Effector memory CD8-positive, alpha-beta T cell (primary cell): Measurements from ENCODE around the gene ANAPC2.

ENCODE experiments used
- ATAC-seq: fragments of 150-1000 bp; cut with Tn5 transposase; replicated peaks from 2 replicates; pipeline ENCODE4 v1.10.0; 2021; ENCODE audit warnings: mild to moderate bottlenecking, moderate library complexity
- DNase-seq, 3 experiments: peaks; one replicate each; pipeline ENCODE4 v3.0.0; 2021
- H3K27ac Mint-ChIP-seq, 2 donors: one replicate each; pipeline ENCODE4 v1.8.0; 2022; ENCODE audit warnings: mild to moderate bottlenecking in 2 of 2, mixed read lengths in 2 of 2, moderate library complexity in 2 of 2
- H3K27me3 Mint-ChIP-seq, 2 donors: one replicate each; pipeline ENCODE4 v1.8.0; 2022; ENCODE audit warnings: mixed read lengths in 2 of 2
- H3K36me3 Mint-ChIP-seq: one replicate; pipeline ENCODE4 v1.8.0; 2022; ENCODE audit warnings: mild to moderate bottlenecking, moderate library complexity, mixed read lengths; ENCODE audit not compliant: insufficient read depth
- H3K4me1 Mint-ChIP-seq, 2 donors: one replicate each; pipeline ENCODE4 v1.8.0; 2022; ENCODE audit warnings: low read depth in 2 of 2, mixed read lengths in 2 of 2
- H3K4me3 Mint-ChIP-seq, 2 donors: one replicate each; pipeline ENCODE4 v1.8.0; 2022; ENCODE audit warnings: mild to moderate bottlenecking in 2 of 2, mixed read lengths in 2 of 2, moderate library complexity in 2 of 2
- H3K9me3 Mint-ChIP-seq, 2 donors: one replicate each; pipeline ENCODE4 v1.8.0; 2022; ENCODE audit warnings: mixed read lengths in 2 of 2
- total RNA-seq, 9 experiments: gene quantifications; one replicate each; lab custom pipeline; 2026; lab: John Stamatoyannopoulos, UW

The ANAPC2 gene, protein sequence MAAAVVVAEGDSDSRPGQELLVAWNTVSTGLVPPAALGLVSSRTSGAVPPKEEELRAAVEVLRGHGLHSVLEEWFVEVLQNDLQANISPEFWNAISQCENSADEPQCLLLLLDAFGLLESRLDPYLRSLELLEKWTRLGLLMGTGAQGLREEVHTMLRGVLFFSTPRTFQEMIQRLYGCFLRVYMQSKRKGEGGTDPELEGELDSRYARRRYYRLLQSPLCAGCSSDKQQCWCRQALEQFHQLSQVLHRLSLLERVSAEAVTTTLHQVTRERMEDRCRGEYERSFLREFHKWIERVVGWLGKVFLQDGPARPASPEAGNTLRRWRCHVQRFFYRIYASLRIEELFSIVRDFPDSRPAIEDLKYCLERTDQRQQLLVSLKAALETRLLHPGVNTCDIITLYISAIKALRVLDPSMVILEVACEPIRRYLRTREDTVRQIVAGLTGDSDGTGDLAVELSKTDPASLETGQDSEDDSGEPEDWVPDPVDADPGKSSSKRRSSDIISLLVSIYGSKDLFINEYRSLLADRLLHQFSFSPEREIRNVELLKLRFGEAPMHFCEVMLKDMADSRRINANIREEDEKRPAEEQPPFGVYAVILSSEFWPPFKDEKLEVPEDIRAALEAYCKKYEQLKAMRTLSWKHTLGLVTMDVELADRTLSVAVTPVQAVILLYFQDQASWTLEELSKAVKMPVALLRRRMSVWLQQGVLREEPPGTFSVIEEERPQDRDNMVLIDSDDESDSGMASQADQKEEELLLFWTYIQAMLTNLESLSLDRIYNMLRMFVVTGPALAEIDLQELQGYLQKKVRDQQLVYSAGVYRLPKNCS
- total RNA-seq: 59.7 to 95.5 (median 75.7) reads per million in 9 experiments

DNA sequence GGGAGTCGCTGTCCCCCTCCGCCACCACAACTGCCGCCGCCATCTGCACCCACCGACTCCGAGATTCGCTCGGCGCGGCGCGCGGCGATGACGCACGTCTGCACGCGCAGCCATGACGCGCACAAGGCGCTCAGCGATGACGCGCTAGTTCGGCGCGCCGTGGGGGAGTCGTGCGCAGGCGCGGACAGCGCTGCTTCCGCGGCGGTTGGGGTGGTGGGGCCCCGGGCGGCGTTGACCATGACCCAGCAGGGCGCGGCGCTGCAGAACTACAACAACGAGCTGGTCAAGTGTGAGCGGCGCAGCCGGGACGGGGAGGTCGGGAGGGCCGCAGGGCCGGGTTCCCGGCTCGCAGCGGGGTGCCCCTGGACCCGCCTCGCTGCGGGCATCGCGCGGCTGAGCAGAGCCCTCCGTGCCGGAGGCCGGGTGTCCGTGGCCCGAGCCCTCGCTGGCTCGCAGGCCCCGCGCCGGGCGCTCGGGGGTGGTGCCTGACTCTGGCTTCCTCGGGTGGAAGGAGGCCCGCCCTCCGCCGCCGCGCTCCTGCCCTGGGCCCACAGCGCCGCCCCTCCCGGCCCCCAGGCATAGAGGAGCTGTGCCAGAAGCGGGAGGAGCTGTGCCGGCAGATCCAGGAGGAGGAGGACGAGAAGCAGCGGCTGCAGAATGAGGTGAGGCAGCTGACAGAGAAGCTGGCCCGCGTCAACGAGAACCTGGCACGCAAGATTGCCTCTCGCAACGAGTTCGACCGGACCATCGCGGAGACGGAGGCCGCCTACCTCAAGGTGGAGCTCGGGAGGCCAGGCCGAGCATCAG lies at the start of gene ANAPC2, which contains the start of gene SSNA1:
Gene ANAPC2 (minus strand): TSS at position 71 of the 807 bp plus-strand sequence. CDS start 28 bp downstream, at position 43.
Gene SSNA1 (plus strand): TSS at position 187 of the 807 bp plus-strand sequence. CDS start 51 bp downstream, at position 238.
- peak within 1 kb of the TSS; percentile 91 to 92 for H3K4me3 Mint-ChIP-seq
- peaks cover 46% of the 10 kb centered on the region for H3K36me3 Mint-ChIP-seq
- peak within 1 kb of the TSS; percentile 82 to 95 for H3K27ac Mint-ChIP-seq
- DNase-seq: peak; percentile 92 to 96 (median 96)
- peaks cover 36 to 40% of the 10 kb centered on the region in 2 donors for H3K4me1 Mint-ChIP-seq
- peak; percentile 79 for ATAC-seq
- no peaks in the 10 kb centered on the region for H3K9me3 Mint-ChIP-seq
- H3K27me3 Mint-ChIP-seq: no peaks in the 10 kb centered on the region

DNA sequence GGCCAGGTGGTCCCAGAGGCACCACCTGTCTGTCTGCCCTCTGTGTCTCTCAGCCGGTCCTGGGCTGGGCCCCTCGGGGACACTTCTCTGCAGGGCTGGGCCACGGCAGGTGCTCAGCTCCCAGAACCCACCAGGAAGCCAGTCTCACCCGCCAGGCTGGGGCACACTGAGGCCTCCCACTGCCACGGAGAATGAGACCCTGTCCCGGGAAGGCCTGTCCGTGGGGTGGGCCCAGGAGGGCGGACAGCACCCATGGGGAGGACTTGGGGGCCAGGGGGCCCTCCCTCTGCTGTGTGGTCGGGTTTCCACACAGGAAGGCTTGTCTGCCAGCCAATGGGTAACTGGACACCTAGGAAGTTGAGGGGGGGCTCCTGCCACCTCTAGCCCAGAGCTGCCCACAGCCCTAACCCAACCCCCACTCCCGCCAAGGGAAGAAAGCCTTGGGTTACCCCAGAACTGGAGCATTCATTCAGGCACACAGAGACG lies 48.6 kb upstream of the ANAPC2 start:
- Mint-ChIP-seq H3K4me3 (no peak overlapping the region), H3K27ac (no peak overlapping the region), H3K9me3 (no peaks in the 10 kb centered on the region)

DNA sequence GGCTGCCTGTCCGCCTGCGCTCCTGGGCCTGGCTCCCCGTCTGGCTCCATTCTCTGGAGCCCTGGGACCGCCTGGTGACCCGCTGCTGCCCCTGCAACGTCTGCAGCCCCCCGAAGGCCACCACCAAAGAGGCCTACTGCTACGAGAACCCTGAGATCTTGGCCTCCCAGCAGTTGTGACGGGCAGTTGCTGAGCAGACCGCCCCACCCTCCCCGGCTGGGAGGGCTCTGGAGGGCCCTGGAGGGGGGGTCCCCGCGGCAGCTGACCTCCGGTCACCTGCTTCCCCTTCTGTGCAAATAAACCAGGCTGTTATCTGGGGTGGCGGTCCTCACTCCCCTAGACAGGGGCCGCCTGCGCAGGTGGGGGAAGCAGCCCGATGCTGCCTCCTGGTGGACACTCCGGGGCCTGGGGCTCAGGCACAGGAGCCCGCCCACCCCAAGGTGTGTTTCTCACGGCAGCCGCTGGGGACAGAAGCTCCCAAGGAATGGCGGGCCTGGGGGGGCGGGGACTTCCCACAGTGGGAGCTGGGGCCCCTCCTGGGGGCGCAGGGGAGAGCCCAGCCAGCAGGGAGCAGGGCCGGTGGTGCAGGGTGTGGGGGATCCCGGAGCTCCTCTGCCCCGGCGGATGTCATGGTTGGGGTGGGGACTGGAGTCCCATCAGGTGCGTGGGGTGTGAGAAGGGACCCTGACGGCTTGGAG lies 48.0 kb upstream of the ANAPC2 start:
- ATAC-seq (peak; percentile 27), DNase-seq (peak; percentile 87 to 89 (median 88))
- H3K4me3 Mint-ChIP-seq: no peak overlapping the region
- peaks cover 11% of the 10 kb centered on the region for H3K36me3 Mint-ChIP-seq
- H3K4me1 Mint-ChIP-seq: peaks cover 11 to 16% of the 10 kb centered on the region in 2 donors
- H3K27ac Mint-ChIP-seq: no peak overlapping the region
- peaks cover 9 to 23% of the 10 kb centered on the region in 2 donors for H3K27me3 Mint-ChIP-seq
- no peaks in the 10 kb centered on the region for H3K9me3 Mint-ChIP-seq

More for the DNA sequence above, 48.6 kb upstream of the ANAPC2 start:
- no peak for ATAC-seq
- H3K27me3 Mint-ChIP-seq: peaks cover 4 to 17% of the 10 kb centered on the region in 2 donors
- peaks cover 15% of the 10 kb centered on the region for H3K36me3 Mint-ChIP-seq
- H3K4me1 Mint-ChIP-seq: peaks cover 11 to 16% of the 10 kb centered on the region in 2 donors
- DNase-seq: no peak

DNA sequence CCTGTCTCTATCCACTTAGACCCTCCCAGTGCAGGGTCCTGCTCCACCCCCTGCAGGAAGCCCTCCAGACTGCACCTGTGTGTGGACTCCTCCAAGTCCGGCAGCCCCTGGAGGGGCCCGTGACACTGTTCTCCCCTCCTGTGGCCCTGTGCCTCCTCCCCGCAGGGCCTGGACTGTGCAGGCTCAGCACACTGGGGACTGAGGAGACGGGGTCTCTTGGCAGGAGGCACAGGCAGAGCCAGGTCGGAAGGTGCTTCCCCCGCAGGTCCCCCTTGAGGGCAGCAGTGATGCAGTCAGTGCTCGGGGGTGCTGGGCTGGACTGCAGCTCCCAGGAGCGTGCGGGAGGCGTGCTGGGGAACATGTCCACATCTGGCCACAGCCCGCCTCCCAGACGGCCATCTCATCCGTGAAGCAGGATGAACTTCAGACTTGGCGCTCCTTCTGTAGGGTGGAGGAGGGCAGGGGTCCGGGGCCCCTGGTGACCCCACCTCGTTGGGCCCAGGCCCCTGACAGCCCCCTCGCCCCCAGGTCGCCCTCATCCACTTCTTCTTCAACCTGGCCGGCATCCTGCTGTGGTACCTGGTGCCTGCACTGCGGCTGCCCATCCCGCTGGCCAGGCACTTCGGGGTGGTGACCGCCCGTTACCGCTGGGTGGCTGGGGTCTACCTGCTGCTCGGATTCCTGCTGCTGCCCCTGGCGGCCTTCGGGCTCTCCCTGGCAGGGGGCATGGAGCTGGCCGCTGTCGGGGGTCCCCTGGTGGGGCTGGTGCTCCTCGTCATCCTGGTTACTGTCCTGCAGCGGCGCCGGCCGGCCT lies 47.3 kb upstream of the ANAPC2 start:
- Mint-ChIP-seq H3K27ac (no peak overlapping the region), H3K27me3 (peaks cover 9 to 28% of the 10 kb centered on the region in 2 donors), H3K4me1 (peaks cover 9 to 11% of the 10 kb centered on the region in 2 donors), H3K4me3 (no peak overlapping the region), H3K36me3 (peaks cover 4% of the 10 kb centered on the region), H3K9me3 (no peaks in the 10 kb centered on the region)
- ATAC-seq (no peak), DNase-seq (no peak)

DNA sequence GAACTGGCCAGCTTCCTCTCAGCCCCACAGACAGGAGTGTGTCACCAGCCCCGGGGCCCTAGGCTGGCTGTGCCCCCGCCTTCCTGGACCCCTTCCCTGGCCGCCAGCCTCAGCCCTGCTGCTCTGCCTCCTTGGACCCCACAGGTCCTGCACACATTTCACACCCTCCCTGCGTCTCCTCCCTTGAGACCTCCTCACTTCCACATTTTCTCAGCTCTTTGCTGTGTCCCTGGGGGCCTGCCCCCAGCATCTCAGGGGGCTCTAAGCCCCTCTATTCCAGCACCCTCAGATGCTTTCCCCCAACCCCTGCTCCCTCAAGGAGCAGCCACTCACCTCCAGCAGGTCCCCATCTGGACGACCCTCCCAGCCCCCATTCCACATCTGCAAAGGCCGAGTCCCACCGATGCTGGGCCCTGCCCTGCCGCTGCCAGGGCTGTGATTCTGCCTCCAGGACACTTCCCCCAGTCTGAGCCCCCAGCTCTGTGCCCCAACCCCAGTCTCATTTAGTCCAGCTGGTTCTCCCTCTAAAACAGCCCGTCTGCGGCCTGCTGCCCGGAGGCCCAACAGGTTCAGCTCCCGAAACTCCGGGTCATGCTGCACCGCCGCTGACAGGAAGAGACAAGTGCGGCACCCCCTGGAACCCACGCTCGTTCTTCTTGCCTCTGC lies 46.5 kb upstream of the ANAPC2 start:
- DNase-seq (no peak), ATAC-seq (no peak)
- peaks cover 4% of the 10 kb centered on the region for H3K36me3 Mint-ChIP-seq
- peaks cover 9 to 11% of the 10 kb centered on the region in 2 donors for H3K4me1 Mint-ChIP-seq
- no peaks in the 10 kb centered on the region for H3K9me3 Mint-ChIP-seq
- H3K27me3 Mint-ChIP-seq: peaks cover 9 to 28% of the 10 kb centered on the region in 2 donors
- no peak overlapping the region for H3K4me3 Mint-ChIP-seq
- H3K27ac Mint-ChIP-seq: no peak overlapping the region

DNA sequence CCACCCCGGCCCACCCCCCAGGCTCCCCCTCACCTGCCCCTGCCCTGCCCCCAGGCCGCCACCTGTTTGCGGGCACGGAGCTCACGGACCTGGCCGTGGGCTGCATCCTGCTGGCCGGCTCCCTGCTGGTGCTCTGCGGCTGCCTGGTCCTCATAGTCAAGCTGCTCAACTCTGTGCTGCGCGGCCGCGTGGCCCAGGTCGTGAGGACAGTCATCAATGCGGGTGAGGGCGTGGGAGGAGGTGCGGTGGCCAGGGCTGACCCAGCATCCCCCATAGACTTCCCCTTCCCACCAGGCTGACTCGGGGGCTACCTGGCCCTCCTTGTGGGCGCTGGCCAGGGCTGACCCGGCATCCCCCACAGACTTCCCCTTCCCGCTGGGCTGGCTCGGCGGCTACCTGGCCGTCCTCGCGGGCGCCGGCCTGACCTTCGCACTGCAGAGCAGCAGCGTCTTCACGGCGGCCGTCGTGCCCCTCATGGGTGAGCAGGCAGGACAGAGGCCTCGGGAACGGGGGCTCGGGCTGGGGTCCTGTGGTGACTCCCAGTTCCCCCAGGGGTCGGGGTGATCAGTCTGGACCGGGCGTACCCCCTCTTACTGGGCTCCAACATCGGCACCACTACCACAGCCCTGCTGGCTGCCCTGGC lies 45.8 kb upstream of the ANAPC2 start:
- peaks cover 7 to 11% of the 10 kb centered on the region in 2 donors for H3K4me1 Mint-ChIP-seq
- peaks cover 9 to 28% of the 10 kb centered on the region in 2 donors for H3K27me3 Mint-ChIP-seq
- no peak overlapping the region for H3K4me3 Mint-ChIP-seq
- DNase-seq: no peak
- H3K36me3 Mint-ChIP-seq: no peaks in the 10 kb centered on the region
- H3K27ac Mint-ChIP-seq: no peak overlapping the region
- no peak for ATAC-seq
- H3K9me3 Mint-ChIP-seq: no peaks in the 10 kb centered on the region

DNA sequence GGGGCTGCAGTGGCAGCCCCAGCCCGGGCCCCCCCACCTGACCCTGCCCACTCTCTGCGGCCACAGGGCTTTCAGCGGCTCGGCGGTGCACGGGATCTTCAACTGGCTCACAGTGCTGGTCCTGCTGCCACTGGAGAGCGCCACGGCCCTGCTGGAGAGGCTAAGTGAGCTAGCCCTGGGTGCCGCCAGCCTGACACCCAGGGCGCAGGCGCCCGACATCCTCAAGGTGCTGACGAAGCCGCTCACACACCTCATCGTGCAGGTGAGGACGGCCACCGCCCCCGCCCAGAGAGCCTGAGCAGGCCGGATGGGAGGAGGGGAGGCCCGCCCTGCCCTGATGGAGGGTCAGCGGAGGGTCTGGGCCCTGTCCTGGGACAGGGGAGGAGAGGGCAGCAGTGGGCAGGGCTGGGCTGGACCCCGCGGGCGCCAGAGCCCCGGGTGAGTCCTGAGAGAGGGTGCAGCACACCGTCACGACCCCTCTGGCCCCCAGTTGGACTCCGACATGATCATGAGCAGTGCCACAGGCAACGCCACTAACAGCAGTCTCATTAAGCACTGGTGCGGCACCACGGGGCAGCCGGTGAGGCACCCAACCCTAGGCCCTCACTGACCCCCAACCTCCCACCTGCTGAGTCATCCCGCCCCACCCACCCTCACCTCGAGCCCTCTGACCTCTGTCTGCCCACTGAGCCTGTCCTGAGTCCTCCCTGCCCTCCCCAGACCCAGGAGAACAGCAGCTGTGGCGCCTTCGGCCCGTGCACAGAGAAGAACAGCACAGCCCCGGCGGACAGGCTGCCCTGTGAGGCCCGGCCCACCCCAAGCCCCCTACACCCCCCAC lies 45.0 kb upstream of the ANAPC2 start:
- H3K36me3 Mint-ChIP-seq: no peaks in the 10 kb centered on the region
- H3K27ac Mint-ChIP-seq: no peak overlapping the region
- peaks cover 9 to 28% of the 10 kb centered on the region in 2 donors for H3K27me3 Mint-ChIP-seq
- H3K9me3 Mint-ChIP-seq: no peaks in the 10 kb centered on the region
- H3K4me3 Mint-ChIP-seq: no peak overlapping the region
- DNase-seq (no peak), ATAC-seq (no peak)
- H3K4me1 Mint-ChIP-seq: peaks cover 2 to 7% of the 10 kb centered on the region in 2 donors

DNA sequence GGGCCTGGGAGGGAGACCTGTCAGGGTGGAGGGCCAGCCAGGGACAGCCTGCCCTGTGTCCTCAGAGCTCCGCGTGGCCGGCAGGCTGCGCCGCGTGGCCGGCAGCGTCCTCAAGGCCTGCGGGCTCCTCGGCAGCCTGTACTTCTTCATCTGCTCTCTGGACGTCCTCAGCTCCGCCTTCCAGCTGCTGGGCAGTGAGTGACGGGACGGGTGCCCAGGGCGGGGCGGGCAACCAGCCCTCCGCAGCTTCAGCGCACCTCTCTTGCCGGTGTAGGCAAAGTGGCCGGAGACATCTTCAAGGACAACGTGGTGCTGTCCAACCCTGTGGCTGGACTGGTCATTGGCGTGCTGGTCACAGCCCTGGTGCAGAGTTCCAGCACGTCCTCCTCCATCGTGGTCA lies 44.1 kb upstream of the ANAPC2 start:
- no peaks in the 10 kb centered on the region for H3K36me3 Mint-ChIP-seq
- no peak overlapping the region for H3K27ac Mint-ChIP-seq
- no peak for ATAC-seq
- H3K9me3 Mint-ChIP-seq: no peaks in the 10 kb centered on the region
- DNase-seq: no peak
- no peak overlapping the region for H3K4me3 Mint-ChIP-seq
- peaks cover 4 to 10% of the 10 kb centered on the region in 2 donors for H3K4me1 Mint-ChIP-seq
- peaks cover 13 to 34% of the 10 kb centered on the region in 2 donors for H3K27me3 Mint-ChIP-seq

DNA sequence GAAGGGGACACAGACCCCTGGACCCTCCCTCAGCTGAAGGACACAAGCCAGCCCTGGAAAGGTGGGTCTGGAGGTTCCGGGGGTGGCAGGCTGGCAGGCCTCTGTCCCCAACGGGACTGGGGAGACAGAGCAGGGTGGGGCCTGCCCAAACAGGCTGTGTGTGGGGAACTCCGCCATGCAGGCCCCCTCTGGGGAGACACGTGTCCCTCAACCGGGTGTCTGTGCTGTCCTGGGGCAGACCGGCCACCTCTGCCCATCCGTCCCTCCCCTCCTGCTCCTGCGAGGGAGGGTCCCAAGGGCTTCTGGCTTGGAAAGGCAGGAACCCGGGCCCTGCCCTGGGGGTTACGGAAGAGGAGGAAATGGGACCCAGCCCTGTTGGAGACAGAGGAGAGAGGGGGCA lies 43.7 kb upstream of the ANAPC2 start:
- Mint-ChIP-seq H3K4me1 (peaks cover 4 to 11% of the 10 kb centered on the region in 2 donors), H3K27me3 (peaks cover 16 to 38% of the 10 kb centered on the region in 2 donors), H3K27ac (no peak overlapping the region), H3K9me3 (no peaks in the 10 kb centered on the region), H3K4me3 (no peak overlapping the region), H3K36me3 (no peaks in the 10 kb centered on the region)
- ATAC-seq: no peak
- DNase-seq: no peak

DNA sequence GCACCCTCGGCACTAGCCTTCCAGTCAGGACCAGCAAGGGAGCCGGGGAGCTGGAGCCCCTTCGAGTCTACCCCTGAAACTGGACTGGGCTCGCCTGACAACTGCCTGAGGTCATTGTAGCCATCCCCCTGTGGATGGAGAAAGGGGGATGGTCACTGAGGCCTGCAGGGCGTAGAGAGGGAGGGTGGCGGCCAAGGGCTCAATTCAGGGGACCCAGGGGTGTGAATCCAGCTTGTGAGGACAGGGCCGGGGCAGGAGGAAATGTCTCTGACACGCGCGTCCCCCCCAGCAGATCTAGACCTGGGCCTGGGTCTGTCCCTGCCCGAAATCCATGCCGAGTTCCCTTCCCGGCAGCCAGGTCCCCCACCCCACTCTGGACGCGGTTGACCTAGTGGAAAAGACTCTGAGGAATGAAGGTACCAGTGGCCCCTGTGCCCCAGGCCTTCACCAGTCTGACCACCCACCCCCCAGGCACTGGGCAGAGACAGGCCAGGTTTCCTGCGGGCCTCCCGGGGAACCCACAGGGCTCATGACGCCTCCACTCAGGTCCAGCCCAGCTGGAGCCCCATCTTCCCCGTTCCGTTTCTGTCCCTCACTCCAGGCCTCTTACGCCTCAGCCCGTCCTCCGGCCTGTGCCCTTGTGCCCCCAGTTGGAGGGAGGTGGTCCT lies 43.1 kb upstream of the ANAPC2 start:
- ATAC-seq (no peak), DNase-seq (no peak)
- Mint-ChIP-seq H3K27ac (no peak overlapping the region), H3K27me3 (peaks cover 16 to 38% of the 10 kb centered on the region in 2 donors), H3K36me3 (no peaks in the 10 kb centered on the region), H3K9me3 (no peaks in the 10 kb centered on the region), H3K4me3 (no peak overlapping the region), H3K4me1 (peaks cover 4 to 11% of the 10 kb centered on the region in 2 donors)
